ENCODE data around the gene UTF1. TPM values are rescaled to one million over a fixed set of nuclear protein-coding genes. Genes with fewer than 3 reads are reported as not detected.

Gene UTF1
- total RNA-seq, 3 donors from 2014 or later, result not detected

DNA sequence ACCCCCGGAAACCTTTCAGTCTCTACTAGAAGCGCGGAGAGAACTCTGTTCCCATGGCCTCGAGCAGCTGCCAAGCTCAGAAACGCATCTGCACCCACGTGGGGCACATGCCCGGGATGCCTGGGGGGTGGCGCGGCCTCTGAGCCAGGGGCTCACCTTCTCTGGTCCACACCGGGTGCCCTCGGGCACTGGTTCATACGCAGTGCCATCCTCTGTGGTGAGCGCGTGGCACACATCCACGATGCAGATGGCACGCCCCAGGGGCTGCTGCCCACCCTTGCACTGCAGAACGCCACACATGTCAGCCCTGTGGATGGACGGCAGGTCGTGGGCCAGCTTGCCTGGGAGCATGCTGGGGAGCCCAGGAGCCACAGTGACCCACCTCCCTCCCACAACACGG is 40.2 kb downstream of the UTF1 start:
- TF ChIP-seq POLR2A (IDR thresholded peaks at IDR 0.05), result no peak
- TF ChIP-seq, protein P1, sequence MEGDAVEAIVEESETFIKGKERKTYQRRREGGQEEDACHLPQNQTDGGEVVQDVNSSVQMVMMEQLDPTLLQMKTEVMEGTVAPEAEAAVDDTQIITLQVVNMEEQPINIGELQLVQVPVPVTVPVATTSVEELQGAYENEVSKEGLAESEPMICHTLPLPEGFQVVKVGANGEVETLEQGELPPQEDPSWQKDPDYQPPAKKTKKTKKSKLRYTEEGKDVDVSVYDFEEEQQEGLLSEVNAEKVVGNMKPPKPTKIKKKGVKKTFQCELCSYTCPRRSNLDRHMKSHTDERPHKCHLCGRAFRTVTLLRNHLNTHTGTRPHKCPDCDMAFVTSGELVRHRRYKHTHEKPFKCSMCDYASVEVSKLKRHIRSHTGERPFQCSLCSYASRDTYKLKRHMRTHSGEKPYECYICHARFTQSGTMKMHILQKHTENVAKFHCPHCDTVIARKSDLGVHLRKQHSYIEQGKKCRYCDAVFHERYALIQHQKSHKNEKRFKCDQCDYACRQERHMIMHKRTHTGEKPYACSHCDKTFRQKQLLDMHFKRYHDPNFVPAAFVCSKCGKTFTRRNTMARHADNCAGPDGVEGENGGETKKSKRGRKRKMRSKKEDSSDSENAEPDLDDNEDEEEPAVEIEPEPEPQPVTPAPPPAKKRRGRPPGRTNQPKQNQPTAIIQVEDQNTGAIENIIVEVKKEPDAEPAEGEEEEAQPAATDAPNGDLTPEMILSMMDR (IDR thresholded peaks at IDR 0.05), result no peak
- TF ChIP-seq POLR2AphosphoS5 (IDR thresholded peaks at IDR 0.05), result no peak
- intact Hi-C loops (cut with DNase I; ENCODE audit: low total_unique reads), result no loop called here
- no peak for DNase-seq (ENCODE audit: low spot score in 2 of 2)

DNA sequence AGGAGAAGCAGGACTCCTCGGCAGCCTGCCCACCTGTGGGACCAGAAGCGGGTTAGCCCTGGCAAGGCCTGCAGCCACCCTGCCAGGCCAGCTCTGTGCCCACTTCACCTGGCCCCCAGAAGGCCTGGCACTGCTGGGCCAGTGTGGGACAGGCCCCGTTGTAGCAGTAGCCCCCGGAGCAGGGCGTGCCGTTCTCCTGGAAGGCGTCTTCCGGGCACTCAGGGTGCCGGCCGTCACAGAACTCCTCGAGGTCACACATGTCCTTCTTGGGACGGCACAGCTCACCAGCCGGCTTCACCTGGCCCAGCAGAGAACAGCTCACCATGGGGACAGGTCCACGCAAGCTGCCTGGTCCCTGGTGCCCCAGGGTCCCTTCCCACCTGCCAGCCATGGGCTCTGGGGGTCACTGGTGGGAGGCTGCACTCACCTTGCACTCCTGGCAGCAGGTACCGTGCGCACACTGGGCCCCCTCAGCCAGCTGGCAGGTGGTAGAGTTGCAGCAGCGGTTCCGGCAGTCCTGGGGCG is 40.8 kb downstream of the UTF1 start:
- intact Hi-C loops (cut with DNase I; ENCODE audit: low total_unique reads), result no loop called here
- Histone ChIP-seq H3K9me3 (no peaks in the 10 kb centered on the region), H3K4me3 (no peak overlapping the region), H3K36me3 (no peaks in the 10 kb centered on the region), H3K27ac (no peak overlapping the region), H3K4me1 (no peaks in the 10 kb centered on the region), H3K27me3 (peaks cover 0 to 9% of the 10 kb centered on the region in 2 donors)
- TF ChIP-seq, protein P1 (IDR thresholded peaks at IDR 0.05), result no peak
- no peak for TF ChIP-seq POLR2AphosphoS5 (IDR thresholded peaks at IDR 0.05)
- no peak for TF ChIP-seq POLR2A (IDR thresholded peaks at IDR 0.05)
- no peak for DNase-seq (ENCODE audit: low spot score in 2 of 2)

More for the DNA sequence above, 40.2 kb downstream of the UTF1 start:
- no peak overlapping the region for H3K4me3 ChIP-seq
- H3K27me3 ChIP-seq, result peaks cover 0 to 3% of the 10 kb centered on the region in 2 donors
- H3K9me3 ChIP-seq, result no peaks in the 10 kb centered on the region
- H3K36me3 ChIP-seq, result no peaks in the 10 kb centered on the region
- no peak overlapping the region for H3K27ac ChIP-seq
- no peaks in the 10 kb centered on the region for H3K4me1 ChIP-seq

DNA sequence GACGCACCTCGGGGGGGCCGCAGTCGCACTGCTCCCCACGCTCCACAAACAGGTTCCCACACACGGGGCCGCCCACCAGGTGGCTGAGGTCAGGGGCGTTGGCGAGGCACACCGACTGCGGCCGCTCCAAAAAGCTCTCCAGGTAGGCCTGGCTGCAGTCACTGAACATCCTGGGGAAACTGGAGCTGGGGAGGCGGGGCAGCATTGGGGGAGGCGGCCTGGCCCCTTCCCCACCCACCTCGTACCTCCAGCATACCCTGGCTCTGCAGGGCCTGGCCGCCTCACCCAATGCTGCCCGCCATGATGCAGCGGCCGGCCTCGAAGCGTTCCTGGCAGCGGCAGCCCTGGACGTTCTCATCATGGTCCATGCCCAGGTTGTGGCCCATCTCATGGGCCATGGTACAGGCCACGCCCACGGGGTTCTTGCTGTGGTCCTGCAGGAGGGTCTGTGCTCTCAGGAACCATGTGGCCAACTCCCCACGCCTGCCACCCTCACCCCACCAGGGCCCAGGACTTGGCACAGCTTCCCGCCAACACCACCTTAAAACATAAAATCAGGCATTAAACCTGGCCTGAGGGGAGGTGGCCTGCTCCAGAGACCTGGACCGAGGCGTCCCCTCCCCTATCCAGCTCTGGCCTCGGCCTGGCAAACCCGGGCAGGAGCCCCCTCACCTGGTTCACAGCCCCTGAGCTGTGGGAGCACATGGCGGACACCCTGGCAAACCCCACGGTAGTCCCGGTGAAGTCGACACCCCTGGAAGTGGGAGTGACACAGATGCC is 41.7 kb downstream of the UTF1 start:
- Histone ChIP-seq H3K36me3 (no peaks in the 10 kb centered on the region), H3K27ac (no peak overlapping the region), H3K4me3 (no peak overlapping the region), H3K9me3 (no peaks in the 10 kb centered on the region), H3K4me1 (peaks cover 0 to 8% of the 10 kb centered on the region in 2 donors), H3K27me3 (peaks cover 0 to 18% of the 10 kb centered on the region in 2 donors)
- no peak for DNase-seq (ENCODE audit: low spot score in 2 of 2)
- intact Hi-C loops (cut with DNase I; ENCODE audit: low total_unique reads), result no loop called here
- TF ChIP-seq POLR2AphosphoS5 (IDR thresholded peaks at IDR 0.05) (no peak), POLR2A (IDR thresholded peaks at IDR 0.05) (no peak)
- TF ChIP-seq, protein P1 (IDR thresholded peaks at IDR 0.05), result no peak

DNA sequence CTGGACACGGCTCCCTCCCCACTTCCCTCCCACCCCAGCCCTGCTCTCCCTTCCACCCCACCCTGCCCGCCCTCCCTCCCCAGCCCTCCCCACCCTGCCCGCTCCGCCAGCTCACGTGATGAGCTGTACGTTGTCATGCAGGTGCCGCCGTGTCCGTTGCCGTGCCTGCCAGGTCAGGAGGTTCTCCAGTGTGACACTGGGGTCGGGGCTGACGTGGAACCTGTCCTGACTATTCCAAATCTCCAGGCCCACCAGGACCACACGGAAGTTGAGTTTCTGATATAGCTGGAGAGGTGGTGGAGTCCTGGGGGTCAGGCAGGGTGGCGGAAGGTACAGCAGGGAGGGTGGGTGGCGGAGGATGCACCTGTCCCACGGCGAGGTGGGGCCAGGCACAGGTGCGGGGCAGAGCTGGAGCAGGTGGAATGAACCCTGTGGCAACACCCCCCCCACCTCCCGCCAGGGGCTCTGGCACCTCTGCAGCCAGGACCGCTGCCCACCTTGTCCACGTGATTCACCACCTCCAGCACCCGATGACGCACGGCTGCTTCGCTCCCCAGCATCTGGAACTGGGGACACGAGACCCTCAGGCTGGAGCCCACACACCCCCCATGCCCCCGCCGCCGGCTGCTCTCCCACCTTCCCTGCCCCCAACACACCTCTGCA is 42.4 kb downstream of the UTF1 start:
- Histone ChIP-seq H3K27ac (no peak overlapping the region), H3K9me3 (no peaks in the 10 kb centered on the region), H3K36me3 (no peaks in the 10 kb centered on the region), H3K4me1 (peaks cover 0 to 9% of the 10 kb centered on the region in 2 donors), H3K27me3 (peaks cover 0 to 23% of the 10 kb centered on the region in 2 donors), H3K4me3 (no peak overlapping the region)
- TF ChIP-seq, protein P1 (IDR thresholded peaks at IDR 0.05), result no peak
- TF ChIP-seq POLR2A (IDR thresholded peaks at IDR 0.05) (no peak), POLR2AphosphoS5 (IDR thresholded peaks at IDR 0.05) (no peak)
- no peak for DNase-seq (ENCODE audit: low spot score in 2 of 2)
- intact Hi-C loops (cut with DNase I; ENCODE audit: low total_unique reads), result no loop called here

DNA sequence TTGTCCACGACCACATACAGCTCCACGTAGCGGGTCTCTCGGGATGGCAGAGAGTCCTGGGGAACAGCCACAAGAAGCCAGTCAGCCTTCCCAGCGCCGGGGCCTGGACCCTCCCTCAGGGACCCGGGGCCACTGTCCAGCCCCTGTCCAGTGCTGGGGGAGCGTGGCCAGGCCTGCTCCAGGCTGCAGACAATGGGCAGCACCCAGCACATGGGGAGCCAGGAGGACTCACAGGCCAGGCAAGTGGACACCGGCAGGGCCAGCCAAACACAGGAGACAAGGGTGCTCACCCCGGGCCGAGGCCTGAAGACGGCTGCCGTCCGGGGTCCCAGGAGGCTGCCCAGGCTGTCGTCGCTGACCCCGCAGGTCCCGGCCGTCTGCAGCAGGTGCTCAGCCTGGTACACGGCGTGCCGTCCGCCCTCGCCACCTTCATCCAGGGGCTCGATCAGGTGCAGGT is 43.0 kb downstream of the UTF1 start:
- intact Hi-C loops (cut with DNase I; ENCODE audit: low total_unique reads), result no loop called here
- Histone ChIP-seq H3K4me3 (no peak overlapping the region), H3K27ac (no peak overlapping the region), H3K4me1 (peaks cover 0 to 9% of the 10 kb centered on the region in 2 donors), H3K27me3 (peaks cover 0 to 23% of the 10 kb centered on the region in 2 donors), H3K9me3 (no peaks in the 10 kb centered on the region), H3K36me3 (no peaks in the 10 kb centered on the region)
- no peak for DNase-seq (ENCODE audit: low spot score in 2 of 2)
- no peak for TF ChIP-seq POLR2AphosphoS5 (IDR thresholded peaks at IDR 0.05)
- TF ChIP-seq, protein P1 (IDR thresholded peaks at IDR 0.05), result no peak
- no peak for TF ChIP-seq POLR2A (IDR thresholded peaks at IDR 0.05)
